ENCODE results near the gene RSBN1. TPM values are rescaled to one million over a fixed set of nuclear protein-coding genes. Genes with fewer than 3 reads are reported as not detected.
A peak's percentile ranks its signal among the peaks of the same experiment; 100 is the strongest.

The RSBN1 gene
- total RNA-seq, 4 donors from 2014 or later: 13.3 to 24.6 (median 17.5) TPM

GRCh38 chr1:113805256-113805531 is 7.1 kb downstream of the RSBN1 start:
- ATAC-seq (ENCODE audit: low FRiP score): no peak
- DNase-seq (ENCODE audit: low spot score): no peak
- TF ChIP-seq CTCF (IDR thresholded peaks at IDR 0.05): no peak

GRCh38 chr1:113804421-113805255 is 7.6 kb downstream of the RSBN1 start:
- no peak for DNase-seq (ENCODE audit: low spot score)
- ATAC-seq (ENCODE audit: low FRiP score): peak; percentile 84
- no peak for TF ChIP-seq CTCF (IDR thresholded peaks at IDR 0.05)

- DNase-seq (ENCODE audit: low spot score) (no peak), ATAC-seq (ENCODE audit: low FRiP score) (no peak)
- no peak for TF ChIP-seq CTCF (IDR thresholded peaks at IDR 0.05)
Measured at GRCh38 chr1:113802367-113803007, 9.8 kb downstream of the RSBN1 start.

- no peak for TF ChIP-seq CTCF (IDR thresholded peaks at IDR 0.05)
- ATAC-seq (ENCODE audit: low FRiP score) (no peak), DNase-seq (ENCODE audit: low spot score) (no peak)
Measured at GRCh38 chr1:113800487-113800886, 11.8 kb downstream of the RSBN1 start.

- no peak for TF ChIP-seq CTCF (IDR thresholded peaks at IDR 0.05)
- DNase-seq (ENCODE audit: low spot score) (no peak), ATAC-seq (ENCODE audit: low FRiP score) (no peak)
Measured at GRCh38 chr1:113797472-113797871, 14.8 kb downstream of the RSBN1 start.

- DNase-seq (ENCODE audit: low spot score) (no peak), ATAC-seq (ENCODE audit: low FRiP score) (no peak)
- TF ChIP-seq CTCF (IDR thresholded peaks at IDR 0.05): no peak
Measured at GRCh38 chr1:113793878-113794834, 18.1 kb downstream of the RSBN1 start.
